Head of caudate nucleus (tissue), 42 donors: ENCODE data around the gene NR2C1.
"Not testable (repeated sequence)": the region's sequence is repeated elsewhere in the genome, so short reads cannot be mapped to it uniquely, and the experiment has no call there.

Experiments
- DNase-seq, 42 donors: peaks; one replicate each; pipeline versions ENCODE4 v3.0.0 to v3.0.0-alpha.2; 2020 to 2021; ENCODE audit warnings: mixed read lengths in 7 of 42
- intact Hi-C: fragments of 100-400 bp; cut with DNase I; formaldehyde crosslinking; loops from one replicate; pipeline ENCODE4 v1.15.0; 2022

The NR2C1 gene

DNA sequence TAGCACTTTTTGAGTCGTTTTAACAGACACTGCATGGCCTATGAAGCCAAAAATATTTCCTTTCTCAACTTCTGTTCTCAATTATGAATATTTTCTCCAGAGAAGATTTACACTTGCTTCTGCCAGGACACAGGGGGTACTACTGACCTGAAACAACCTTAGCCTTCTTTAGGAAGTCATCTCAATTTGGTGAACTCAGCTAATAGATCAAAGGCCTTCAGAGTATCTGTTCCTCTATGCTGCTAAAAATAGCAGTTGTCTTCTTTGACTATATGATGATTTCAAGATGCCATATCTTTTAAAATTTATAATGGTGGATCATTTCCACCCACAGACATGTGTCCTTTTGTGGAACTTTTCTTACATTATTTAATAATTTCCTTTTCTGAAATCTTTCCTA is 55.9 kb downstream of the NR2C1 start:
- DNase-seq: no peak
- intact Hi-C loops: no loop called here

DNA sequence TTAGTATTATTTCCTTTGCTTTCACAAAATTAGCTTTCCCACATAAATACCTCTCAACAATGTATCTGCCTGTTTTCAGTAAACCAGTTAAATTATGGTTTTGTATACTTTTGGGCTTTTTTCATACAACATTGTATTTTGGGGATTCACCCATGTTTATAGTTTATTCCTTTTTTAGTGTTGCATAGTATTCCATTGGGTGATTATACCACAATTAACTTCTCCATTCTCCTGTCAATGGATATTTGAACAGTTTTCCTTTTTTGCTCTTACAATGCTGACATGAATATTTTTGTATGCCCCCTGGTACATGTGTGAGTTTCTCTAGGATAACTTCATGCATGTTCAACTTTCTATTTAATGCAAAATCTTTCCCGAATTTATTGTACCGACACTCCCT is 57.3 kb downstream of the NR2C1 start:
- intact Hi-C loops: no loop called here
- DNase-seq: no peak

DNA sequence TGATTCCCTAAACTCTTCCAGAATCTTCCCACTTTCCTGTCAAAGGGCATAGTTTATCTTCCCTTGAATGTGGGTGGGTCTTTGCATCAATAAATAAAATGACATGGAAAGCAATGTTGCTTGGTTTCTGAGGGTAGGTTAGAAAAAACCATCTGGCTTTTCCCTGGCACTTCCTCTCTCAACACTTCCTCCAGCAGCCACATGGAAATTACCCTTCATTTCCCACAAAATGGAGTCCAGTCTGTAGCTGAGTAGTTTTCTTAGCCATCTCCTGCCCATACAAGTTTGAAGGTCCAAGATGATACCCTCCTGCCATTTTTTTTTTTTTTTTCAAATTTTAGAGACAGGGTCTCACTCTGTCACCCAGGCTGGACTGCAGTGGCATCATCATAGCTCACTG is 58.9 kb downstream of the NR2C1 start:
- intact Hi-C loops: no loop called here
- no peak for DNase-seq

DNA sequence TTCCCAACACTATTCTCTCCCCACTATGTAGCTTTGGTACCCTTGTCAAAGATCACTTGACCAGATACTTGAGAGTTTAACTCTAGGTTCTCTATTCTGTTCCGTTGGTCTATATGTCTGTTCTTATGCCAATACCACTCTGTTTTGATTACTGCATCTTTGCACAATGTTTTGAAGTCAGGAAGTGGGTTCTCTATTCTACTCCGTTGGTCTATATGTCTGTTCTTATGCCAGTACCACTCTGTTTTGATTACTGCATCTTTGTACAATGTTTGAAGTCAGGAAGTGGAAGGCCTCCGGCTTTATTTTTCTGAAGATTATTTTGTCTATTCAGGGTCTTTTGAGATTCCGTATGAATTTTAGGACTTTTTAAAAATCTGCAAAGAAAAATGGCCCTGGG is 67.2 kb downstream of the NR2C1 start:
- no peak for DNase-seq

DNA sequence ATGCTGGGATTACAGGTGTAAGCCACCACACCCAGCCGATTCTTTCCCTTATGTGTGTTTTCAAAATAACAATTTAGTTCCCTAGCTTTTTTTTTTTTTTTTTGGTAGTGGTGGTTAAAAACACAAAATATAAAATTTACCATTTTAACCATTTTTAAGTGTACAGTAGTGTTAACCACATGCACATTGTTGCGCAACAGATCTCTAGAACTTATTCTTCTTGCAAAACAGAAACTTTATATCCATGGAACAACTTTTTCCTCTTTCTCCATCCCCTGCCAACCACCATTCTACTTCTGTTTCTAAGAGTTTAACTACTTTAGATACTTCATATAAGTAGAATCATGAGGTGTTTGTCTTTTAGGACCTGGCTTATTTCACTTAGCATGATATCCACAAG is 68.8 kb downstream of the NR2C1 start:
- intact Hi-C loops: no loop called here
- DNase-seq: no peak

More for the DNA sequence above, 67.2 kb downstream of the NR2C1 start:
- intact Hi-C loops: no loop called here

DNA sequence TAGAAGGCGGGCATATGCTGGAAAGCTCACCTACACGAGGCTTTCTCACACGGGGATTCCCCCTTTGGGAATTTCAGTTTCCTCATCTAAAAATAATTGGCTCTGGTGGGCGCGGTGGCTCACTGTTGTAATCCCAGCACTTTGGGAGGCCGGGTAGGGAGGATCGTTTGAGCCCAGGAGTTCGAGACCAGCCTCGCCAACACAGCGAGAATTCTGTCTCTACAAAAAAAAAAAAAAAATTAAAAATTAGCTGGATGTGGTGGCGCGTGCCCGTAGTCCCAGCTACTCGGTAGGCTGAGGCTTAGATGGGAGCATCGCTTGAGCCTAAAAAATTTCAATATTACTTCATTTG is 69.5 kb downstream of the NR2C1 start:
- intact Hi-C loops: no loop called here
- DNase-seq: peak in 1 of 42 donors; percentile 13

DNA sequence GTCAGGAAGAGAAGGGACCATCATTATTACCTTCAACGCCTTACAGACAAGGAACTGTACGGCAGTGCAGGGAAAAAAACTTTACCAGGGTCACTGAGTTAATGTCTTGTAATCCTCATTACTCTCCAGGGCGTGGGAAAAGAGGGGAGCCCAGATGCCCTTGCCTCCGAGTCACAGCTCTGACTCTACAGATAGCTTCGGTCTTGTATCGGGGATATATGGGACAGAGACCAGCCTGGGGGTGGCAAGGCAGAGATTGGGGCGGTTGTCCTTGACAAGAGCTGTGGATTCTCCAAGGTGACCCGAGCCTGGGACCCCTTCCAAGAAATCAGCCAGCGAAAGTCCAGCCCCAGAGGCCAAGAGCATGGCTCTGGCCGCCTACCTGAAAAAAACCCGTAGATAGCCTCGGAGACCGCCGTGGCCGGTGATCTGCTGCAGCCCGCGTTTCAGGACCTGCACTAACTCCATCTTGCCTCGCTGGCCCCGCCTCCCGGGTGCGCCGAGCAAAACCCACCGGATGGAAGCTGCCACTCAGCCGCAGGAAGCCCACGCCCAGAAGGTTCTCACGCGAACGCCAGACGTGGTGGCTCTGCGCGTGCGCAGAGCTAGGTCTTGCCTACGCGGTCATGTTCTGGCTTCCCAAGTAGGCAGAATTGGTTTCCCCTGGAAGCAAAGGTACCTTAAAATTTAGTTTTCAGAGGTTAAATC is 70.1 kb downstream of the NR2C1 start, which contains the start of gene NDUFA12:
TSS of gene NDUFA12 (minus strand) at position 485 of the 708 bp plus-strand sequence. CDS start at position 468, 17 bp downstream.
- intact Hi-C loops: no loop called here
- peak; percentile 92 to 98 (median 96) for DNase-seq

DNA sequence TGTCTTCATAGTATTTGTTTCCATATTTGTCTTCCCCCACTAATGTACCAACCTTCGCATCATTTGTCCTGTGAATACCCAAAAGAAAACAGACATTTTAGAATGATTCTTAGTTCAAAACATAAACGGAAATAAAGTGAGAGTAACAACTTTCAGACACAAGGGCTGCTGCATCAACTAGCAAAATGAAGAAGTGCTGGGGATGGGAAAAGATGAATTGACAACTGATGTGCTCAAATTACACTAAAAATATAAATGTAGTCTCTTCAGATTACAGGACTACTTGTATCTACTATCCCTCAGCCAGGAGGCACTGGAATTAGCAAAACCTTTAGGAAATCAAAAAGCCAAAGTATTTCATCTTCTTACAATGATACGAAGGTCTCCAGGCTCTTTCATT is 70.7 kb downstream of the NR2C1 start:
- DNase-seq: no peak
- intact Hi-C loops: no loop called here

DNA sequence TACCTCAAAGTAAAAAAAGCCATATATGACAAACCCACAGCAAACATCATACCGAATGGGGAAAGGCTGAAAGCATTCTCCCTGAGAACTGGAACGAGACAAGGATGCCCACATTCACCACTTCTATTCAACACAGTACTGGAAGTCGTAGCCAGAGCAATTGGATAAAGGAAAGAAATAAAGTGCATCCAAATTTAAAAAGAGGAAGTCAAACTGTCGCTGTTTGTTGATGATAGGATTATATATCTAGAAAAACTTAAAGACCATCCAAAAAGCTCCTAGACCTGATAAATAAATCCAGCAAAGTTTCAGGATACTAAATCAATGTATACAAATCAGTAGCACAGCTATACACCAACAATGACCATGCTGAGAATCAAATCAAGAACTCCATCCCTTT is 75.1 kb downstream of the NR2C1 start:
- intact Hi-C loops: no loop called here
- no peak for DNase-seq

DNA sequence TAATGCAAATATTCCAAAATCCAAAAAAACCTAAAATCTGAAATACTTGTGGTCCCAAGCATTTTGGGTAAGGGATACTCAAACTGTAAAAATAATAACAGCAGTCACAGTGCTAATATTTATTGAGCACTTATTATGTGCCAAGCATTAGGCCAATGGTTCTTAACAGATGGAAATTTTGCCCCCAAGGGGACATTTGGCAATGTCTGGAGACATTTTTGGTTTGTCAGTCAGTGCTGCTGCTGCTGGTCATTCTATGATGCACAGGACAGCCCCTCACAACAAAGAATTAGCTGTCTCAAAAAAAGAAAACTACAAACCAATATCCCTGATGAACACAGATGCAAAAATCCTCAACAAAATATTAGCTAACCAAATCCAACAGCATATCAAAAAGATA is 75.7 kb downstream of the NR2C1 start:
- intact Hi-C loops: no loop called here
- no peak for DNase-seq

DNA sequence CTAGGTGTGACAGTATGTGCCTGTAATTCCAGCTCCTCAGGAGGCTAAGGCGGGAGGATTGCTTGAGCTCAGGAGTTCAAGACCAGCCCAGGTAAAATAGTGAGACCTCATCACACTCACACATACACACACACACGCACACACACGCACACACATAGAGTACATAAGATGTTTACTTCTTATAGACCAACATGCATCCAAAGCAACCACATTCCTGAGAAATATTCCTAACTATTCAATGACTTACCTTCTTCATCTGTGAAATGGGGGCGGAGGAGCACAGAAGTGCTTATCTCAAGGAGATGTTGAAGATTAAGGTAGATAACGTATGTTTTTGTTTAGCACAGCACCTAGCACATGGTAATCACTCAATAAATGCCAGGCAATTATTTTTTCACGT is 76.4 kb downstream of the NR2C1 start:
- intact Hi-C loops: no loop called here
- DNase-seq: no peak

DNA sequence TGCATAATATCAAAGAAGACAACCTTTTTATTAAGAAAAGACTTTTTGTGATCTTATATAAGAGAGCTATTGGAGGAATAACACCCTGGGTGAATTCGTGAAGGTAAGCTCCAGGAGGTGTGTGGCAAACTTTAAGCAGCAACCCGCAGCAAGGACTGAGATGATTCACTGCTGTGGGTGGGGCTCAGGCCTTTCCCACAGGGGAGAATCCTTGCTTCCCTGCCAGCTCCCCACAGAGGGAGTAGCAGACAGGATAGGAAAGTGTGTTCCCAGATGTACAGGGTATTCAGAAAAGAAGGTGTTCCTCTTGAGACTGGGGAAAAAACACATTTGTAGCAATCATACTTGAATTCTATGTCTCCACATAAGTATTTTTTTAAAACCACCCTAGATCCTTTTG is 79.1 kb downstream of the NR2C1 start:
- peak in 41 of 42 donors; percentile 26 to 90 (median 65) for DNase-seq
- intact Hi-C loops: no loop called here

DNA sequence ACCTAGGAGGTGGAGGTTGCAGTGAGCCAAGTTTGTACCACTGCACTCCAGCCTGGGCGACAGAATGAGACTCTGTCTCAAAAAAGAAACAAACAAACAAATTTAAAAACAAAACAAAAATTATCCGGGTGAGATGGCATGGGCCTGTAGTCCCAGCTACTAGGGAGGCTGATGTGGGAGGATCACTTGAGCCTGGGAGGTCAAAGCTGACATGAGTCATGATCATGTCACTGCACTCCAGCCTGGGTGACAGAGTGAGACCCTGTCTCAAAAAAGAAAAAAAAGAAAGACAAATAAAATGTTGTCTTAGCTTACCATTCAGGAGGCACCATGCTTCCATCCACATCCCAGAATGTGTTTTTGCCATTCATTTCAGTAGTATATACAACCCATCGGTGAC is 79.6 kb downstream of the NR2C1 start:
- intact Hi-C loops, DNase-seq: not testable (repeated sequence)

DNA sequence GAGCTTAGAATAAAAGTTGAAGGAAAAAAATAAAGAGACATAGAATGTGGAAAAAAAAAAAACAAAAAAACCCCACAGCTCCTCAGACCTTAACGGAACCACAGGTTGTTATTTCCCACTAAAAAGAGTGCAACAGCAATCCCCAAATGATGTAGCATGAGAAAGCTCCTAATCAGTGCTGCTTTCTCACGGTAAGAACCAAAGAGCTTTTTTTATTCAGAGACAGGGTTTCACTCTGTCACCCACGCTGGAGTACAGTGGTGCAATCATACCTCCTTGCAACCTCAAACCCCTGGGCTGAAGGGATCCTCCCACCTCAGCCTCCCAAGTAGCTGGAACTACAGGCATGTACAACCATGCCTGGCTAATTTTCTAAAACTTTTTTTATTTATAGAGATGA is 83.2 kb downstream of the NR2C1 start:
- intact Hi-C loops: no loop called here
- DNase-seq: no peak

DNA sequence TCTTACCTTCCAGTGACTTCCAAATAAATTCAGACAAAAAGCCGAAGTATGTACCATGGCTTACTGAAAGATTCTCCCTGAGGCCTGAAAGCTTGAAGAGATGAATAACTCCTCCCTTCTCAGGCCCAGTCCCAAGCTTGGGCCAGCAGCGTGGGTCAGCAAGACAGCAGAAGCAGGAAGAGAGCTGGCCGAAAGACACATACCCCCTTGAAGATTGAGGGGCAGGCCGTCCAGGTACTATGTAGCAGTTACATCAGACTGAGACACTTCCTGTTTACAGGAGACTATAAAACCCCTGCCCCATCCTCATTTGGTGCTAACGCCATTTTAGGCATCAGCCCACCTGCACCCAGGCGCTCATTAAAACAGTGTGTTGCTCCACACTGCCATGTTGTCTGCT is 84.9 kb downstream of the NR2C1 start:
- intact Hi-C loops: loop anchor here (10.0 kb wide), 1 partner anchor 444 kb away; no protein-coding TSS in a partner anchor
- DNase-seq: no peak

DNA sequence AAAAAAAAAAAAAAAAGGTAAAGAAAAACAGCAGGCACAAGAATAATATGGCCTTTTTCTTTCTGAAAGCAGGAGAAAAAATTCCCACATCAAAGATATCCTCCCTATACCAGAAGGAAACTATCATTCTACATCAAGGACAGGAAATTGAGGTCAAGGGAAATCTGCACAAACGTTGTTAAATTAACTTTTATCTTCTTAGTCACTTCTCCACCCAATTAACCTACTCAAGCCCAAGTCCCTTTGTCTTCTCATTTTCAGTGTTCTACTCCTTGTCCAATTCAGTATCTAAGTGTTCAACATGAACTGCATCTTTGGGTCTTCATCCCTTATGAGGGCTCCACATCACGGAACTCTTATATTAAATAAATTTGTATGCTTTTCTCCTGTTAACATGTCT is 85.6 kb downstream of the NR2C1 start:
- no peak for DNase-seq
- intact Hi-C loops: loop anchor here (10.0 kb wide), 1 partner anchor 443 kb away; no protein-coding TSS in a partner anchor

DNA sequence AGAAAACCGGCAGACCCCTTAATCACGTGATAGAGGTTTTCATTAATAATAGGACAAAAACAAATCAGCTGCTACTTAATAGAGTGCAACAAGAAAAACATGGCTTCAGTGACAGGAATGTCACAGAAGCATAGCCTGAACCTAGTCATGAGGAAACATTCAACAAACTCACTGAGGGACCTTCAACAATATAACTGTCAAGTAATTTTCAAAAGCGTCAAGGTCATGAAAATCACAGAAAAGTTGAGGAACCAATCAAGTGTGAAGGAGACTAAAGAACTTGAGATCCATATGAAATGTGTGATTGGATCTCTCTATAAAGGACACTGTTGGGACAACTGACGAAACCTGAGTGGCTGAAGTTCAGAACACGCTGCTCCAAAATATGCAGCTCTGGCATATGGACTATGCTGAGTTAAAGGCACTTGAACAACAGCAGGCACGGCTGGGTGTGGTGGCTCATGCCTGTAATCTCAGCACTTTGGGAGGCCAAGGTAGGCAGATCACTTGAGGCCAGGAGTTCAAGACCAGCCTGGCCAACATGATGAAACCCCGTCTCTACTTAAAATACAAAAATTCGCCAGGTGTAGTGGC is 86.2 kb downstream of the NR2C1 start:
- no peak for DNase-seq
- intact Hi-C loops: loop anchor here (10.0 kb wide), 1 partner anchor 442 kb away; no protein-coding TSS in a partner anchor

DNA sequence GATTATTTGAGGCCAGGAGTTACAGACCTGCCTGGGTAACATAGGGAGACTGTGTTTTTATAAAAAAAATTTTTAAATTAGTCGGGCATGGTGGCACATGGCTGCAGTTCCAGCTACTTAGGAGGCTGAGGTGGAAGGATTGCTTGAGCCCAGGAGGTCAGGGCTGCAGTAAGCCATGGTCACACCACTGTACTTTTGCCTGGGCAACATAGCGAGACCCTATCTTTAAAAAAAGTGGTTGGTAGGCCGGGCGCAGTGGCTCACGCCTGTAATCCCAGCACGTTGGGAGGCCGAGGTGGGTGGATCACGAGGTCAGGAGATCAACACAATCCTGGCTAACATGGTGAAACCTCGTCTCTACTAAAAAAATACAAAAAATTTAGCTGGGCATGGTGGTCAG is 88.3 kb downstream of the NR2C1 start:
- intact Hi-C loops: loop anchor here (10.0 kb wide), 1 partner anchor 440 kb away; no protein-coding TSS in a partner anchor
- not testable (repeated sequence) for DNase-seq

DNA sequence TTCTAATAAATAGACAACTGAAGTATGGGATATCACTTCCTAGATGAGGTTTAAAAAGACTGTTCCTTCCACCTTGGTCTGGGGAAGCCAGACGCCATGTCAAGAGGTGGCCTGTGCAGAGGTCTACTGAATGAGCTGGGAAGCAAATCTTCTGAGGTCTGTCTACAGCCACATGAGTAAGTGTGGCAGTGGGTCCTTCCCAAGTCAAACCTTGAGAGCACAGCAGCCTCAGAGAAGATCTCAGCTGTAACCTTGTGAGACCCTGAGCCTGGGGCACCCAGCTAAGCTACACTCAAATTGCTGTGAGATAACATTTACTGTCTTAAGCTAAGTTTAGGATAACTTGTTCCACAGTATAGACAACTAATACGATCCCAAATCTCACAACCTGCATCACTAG is 90.1 kb downstream of the NR2C1 start:
- DNase-seq: no peak
- intact Hi-C loops: loop anchor here (10.0 kb wide), 1 partner anchor 439 kb away; no protein-coding TSS in a partner anchor

DNA sequence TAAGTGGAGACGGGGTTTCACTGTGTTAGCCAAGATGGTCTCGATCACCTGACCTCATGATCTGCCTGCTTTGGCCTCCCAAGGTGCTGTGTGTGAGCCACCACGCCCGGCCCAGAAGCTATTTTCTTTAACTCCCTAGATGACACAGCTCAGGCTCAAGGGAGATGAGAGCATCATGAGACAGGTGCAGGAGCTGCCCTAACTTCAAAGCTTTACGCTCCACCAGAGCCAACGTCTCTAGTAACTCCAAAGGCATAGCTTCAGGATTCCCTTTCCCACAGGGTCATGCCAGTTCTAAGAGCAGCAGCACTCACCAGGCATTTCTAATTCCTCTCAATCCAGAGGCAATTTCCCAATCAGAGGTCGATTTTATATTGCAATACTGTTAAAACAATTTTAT is 91.0 kb downstream of the NR2C1 start:
- no peak for DNase-seq
- intact Hi-C loops: loop anchor here (10.0 kb wide), 1 partner anchor 438 kb away; no protein-coding TSS in a partner anchor

DNA sequence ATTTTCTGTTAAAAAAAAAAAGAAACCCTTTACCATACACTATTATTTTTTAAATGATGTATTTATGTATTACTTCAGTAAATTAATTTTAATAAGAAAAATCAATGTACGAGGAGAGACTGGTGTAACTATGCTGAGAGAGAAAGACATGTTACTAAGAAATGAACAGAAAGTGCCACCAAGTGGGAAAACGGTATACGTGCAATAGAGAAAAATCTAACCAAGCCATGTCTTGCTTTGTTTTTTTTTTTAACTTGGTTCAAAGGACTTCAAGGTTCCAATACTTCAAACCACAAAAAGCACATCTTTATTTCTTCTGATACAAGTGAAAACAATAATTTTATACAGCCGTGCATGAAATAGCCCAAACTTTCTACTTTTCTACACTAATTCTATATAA is 92.8 kb downstream of the NR2C1 start:
- peak in 2 of 42 donors; percentile 7 to 21 for DNase-seq
- intact Hi-C loops: loop anchor here (10.0 kb wide), 1 partner anchor 436 kb away; no protein-coding TSS in a partner anchor
